H1 (cell line): Measurements from ENCODE around the gene CPLX1.

Experiments
- FOSL1 ChIP-seq: IDR thresholded peaks from 2 replicates; pipeline ENCODE4 v1.6.1; 2011; ENCODE audit warnings: mild to moderate bottlenecking, low read depth, low read length, moderate library complexity; ENCODE audit not compliant: insufficient read depth
- POLR2A ChIP-seq, 2 experiments: IDR thresholded peaks; 1 replicate in 1 of 2; 2 replicates in 1 of 2; pipeline ENCODE4 v1.6.1; 2011; ENCODE audit warnings: low read depth in 2 of 2, low read length in 2 of 2, mild to moderate bottlenecking in 2 of 2; ENCODE audit errors: control extremely low read depth in 1 of 2
- POLR2AphosphoS5 ChIP-seq: IDR thresholded peaks from 2 replicates; pipeline ENCODE4 v1.6.1; 2011; ENCODE audit warnings: low read depth, low read length
- SUZ12 ChIP-seq: fragments of 200-600 bp; sonication (generic); IDR thresholded peaks from 2 replicates; pipeline ENCODE4 v1.6.1; 2012; ENCODE audit warnings: mild to moderate bottlenecking, inconsistent platforms, low read length, moderate library complexity, mixed read lengths
- TF ChIP-seq, protein P1 (sequence below), 3 experiments: IDR thresholded peaks; 1 replicate in 2 of 3; 2 replicates in 1 of 3; pipeline versions ENCODE4 v1.5.1 to v1.6.1; 2011; ENCODE audit warnings: low read length in 3 of 3, mild to moderate bottlenecking in 3 of 3, inconsistent platforms in 2 of 3, low read depth in 1 of 3, moderate library complexity in 1 of 3; ENCODE audit not compliant: insufficient read depth in 1 of 3; ENCODE audit errors: control extremely low read depth in 1 of 3

DNA sequence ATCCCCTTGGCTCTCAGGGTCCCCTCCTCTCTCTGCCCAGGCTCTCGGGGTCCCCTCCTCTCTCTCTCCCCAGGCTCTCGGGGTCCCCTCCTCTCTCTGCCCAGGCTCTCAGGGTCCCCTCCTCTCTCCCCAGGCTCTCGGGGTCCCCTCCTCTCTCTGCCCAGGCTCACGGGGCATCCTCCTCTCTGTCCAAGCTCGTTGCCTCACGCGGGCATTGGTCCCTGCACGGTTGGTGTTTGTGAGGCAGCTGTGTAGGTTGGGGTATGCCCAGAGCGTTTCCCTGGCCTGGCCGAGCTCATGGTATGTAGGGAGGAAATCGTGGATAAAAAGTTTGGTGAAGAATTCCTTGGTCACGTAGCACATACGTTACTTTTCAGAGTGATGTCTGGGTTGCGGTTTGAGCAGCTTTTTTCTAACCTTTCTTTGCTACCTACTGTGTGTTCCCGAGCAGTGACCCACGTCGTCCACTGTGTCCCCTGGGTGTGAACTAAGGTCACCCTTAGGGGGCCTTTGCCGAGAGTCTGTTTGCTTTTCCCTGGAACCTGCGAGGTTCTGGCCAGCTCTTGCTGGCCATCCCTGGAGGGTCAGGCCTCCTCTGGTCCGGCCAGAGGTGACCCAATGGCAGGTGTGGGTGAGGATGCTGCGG, 83.7 kb downstream of the CPLX1 start:
- no peak for TF ChIP-seq SUZ12
- TF ChIP-seq, protein P1, sequence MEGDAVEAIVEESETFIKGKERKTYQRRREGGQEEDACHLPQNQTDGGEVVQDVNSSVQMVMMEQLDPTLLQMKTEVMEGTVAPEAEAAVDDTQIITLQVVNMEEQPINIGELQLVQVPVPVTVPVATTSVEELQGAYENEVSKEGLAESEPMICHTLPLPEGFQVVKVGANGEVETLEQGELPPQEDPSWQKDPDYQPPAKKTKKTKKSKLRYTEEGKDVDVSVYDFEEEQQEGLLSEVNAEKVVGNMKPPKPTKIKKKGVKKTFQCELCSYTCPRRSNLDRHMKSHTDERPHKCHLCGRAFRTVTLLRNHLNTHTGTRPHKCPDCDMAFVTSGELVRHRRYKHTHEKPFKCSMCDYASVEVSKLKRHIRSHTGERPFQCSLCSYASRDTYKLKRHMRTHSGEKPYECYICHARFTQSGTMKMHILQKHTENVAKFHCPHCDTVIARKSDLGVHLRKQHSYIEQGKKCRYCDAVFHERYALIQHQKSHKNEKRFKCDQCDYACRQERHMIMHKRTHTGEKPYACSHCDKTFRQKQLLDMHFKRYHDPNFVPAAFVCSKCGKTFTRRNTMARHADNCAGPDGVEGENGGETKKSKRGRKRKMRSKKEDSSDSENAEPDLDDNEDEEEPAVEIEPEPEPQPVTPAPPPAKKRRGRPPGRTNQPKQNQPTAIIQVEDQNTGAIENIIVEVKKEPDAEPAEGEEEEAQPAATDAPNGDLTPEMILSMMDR (IDR thresholded peaks at IDR 0.05; ENCODE audit: control extremely low read depth in 1 of 3, insufficient read depth in 1 of 3, low read depth in 1 of 3, low read length in 3 of 3), result no peak
- no peak for TF ChIP-seq POLR2A (IDR thresholded peaks at IDR 0.05; ENCODE audit: control extremely low read depth in 1 of 2, low read depth in 2 of 2, low read length in 2 of 2)
- no peak for TF ChIP-seq FOSL1
- no peak for TF ChIP-seq POLR2AphosphoS5
